Calu3 (cell line): Measurements from ENCODE around the gene MACF1. TPM values are rescaled to one million over a fixed set of nuclear protein-coding genes. Genes with fewer than 3 reads are reported as not detected.

Experiments
- BruUV-seq: library from RNA; stranded (reverse); fragments of 400-500 nt; replicated peaks from 2 replicates; lab custom pipeline; 2021; lab: Mats Ljungman, UMichigan
- CTCF ChIA-PET: fragments of 300-600 bp; sonication (Branson Sonifier 250); formaldehyde crosslinking; loops from one replicate; lab custom pipeline; 2022; ENCODE audit warnings: antibody characterized with exemption; lab: Charles Lee
- DNase-seq: peaks from one replicate; pipeline ENCODE4 v3.0.0; 2022
- H3K27ac Mint-ChIP-seq: one replicate; pipeline ENCODE4 v1.8.0; 2022; ENCODE audit warnings: mixed read lengths; ENCODE audit not compliant: unreplicated experiment
- H3K27me3 Mint-ChIP-seq: one replicate; pipeline ENCODE4 v1.8.0; 2022; ENCODE audit warnings: mixed read lengths; ENCODE audit not compliant: unreplicated experiment
- H3K36me3 Mint-ChIP-seq: one replicate; pipeline ENCODE4 v1.8.0; 2022; ENCODE audit warnings: mild to moderate bottlenecking, moderate library complexity, mixed read lengths; ENCODE audit not compliant: insufficient read depth, unreplicated experiment
- H3K4me1 Mint-ChIP-seq: one replicate; pipeline ENCODE4 v1.8.0; 2022; ENCODE audit warnings: mild to moderate bottlenecking, low read depth, mixed read lengths; ENCODE audit not compliant: unreplicated experiment
- H3K4me3 Mint-ChIP-seq: one replicate; pipeline ENCODE4 v1.8.0; 2022; ENCODE audit warnings: mild to moderate bottlenecking, low read depth, moderate library complexity, mixed read lengths; ENCODE audit not compliant: unreplicated experiment
- H3K9me3 Mint-ChIP-seq: one replicate; pipeline ENCODE4 v1.8.0; 2022; ENCODE audit warnings: low read depth, mixed read lengths; ENCODE audit not compliant: unreplicated experiment
- intact Hi-C: fragments of 100-400 bp; cut with micrococcal nuclease; formaldehyde crosslinking; loops from one replicate; pipeline ENCODE4 v1.10.0; 2022; ENCODE audit not compliant: unreplicated experiment
- total RNA-seq: library from RNA; stranded (reverse); gene quantifications from 2 replicates; pipeline ENCODE4 v1.2.3, GENCODE V29; 2022
- TF ChIP-seq, protein P1 (sequence below): fragments of 200-600 bp; IDR thresholded peaks from one replicate; pipeline ENCODE4 v1.8.0; 2022; ENCODE audit warnings: antibody characterized with exemption; ENCODE audit not compliant: unreplicated experiment

The MACF1 gene
- total RNA-seq, 1 experiment from 2014 or later: 705 TPM

DNA sequence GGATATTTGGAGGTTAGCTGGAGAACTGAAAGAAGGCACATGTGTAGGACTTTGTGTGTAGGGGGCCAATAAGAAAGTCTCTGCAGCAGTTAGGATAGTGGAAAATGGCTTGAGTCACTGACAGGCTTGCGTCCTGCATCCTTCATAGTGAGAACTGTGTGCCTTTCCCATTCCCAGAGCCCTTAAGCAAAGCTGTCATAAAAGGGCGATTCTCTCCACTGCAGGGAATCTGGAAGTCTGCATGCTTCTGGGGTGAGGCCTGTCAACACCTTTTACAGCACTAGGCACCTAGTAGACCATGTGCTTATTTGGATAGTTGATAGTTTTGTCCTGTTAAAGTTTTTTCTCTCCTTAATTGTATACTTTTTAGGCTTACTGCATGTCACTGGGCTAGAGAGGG lies 39.4 kb upstream of the MACF1 start:
- H3K27me3 Mint-ChIP-seq: no peaks in the 10 kb centered on the region
- no peak for DNase-seq
- peaks cover 56% of the 10 kb centered on the region for H3K4me1 Mint-ChIP-seq
- BruUV-seq: no TSS peak
- CTCF ChIA-PET: no interaction called here
- TF ChIP-seq, protein P1, sequence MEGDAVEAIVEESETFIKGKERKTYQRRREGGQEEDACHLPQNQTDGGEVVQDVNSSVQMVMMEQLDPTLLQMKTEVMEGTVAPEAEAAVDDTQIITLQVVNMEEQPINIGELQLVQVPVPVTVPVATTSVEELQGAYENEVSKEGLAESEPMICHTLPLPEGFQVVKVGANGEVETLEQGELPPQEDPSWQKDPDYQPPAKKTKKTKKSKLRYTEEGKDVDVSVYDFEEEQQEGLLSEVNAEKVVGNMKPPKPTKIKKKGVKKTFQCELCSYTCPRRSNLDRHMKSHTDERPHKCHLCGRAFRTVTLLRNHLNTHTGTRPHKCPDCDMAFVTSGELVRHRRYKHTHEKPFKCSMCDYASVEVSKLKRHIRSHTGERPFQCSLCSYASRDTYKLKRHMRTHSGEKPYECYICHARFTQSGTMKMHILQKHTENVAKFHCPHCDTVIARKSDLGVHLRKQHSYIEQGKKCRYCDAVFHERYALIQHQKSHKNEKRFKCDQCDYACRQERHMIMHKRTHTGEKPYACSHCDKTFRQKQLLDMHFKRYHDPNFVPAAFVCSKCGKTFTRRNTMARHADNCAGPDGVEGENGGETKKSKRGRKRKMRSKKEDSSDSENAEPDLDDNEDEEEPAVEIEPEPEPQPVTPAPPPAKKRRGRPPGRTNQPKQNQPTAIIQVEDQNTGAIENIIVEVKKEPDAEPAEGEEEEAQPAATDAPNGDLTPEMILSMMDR: no peak
- intact Hi-C loops: no loop called here
- peaks cover 4% of the 10 kb centered on the region for H3K36me3 Mint-ChIP-seq
- no peaks in the 10 kb centered on the region for H3K9me3 Mint-ChIP-seq
- H3K4me3 Mint-ChIP-seq: no peak overlapping the region
- H3K27ac Mint-ChIP-seq: no peak overlapping the region

DNA sequence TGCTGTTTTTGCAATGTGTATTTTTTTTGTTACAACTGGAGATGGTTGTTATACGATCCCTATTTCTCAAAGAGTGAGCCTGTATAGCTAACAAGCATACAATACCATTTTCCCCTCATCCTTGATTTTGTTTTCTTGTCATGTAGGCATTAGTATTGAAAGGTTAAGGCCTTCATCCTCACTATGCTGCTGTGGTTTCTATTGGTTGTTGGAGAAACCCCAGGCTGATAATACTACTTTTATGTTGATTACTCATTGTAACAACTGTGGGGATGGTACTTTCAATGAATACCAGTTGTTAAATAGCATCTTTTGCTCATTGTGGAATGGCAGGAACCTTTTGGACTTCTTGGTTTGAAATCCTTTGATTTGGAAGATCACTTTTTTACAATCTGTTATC lies 39.0 kb upstream of the MACF1 start:
- CTCF ChIA-PET: no interaction called here
- H3K27me3 Mint-ChIP-seq: no peaks in the 10 kb centered on the region
- DNase-seq: no peak
- H3K9me3 Mint-ChIP-seq: no peaks in the 10 kb centered on the region
- BruUV-seq: no TSS peak
- no peak overlapping the region for H3K27ac Mint-ChIP-seq
- no peak overlapping the region for H3K4me3 Mint-ChIP-seq
- peaks cover 56% of the 10 kb centered on the region for H3K4me1 Mint-ChIP-seq
- TF ChIP-seq, protein P1: no peak
- intact Hi-C loops: no loop called here
- H3K36me3 Mint-ChIP-seq: peaks cover 5% of the 10 kb centered on the region

DNA sequence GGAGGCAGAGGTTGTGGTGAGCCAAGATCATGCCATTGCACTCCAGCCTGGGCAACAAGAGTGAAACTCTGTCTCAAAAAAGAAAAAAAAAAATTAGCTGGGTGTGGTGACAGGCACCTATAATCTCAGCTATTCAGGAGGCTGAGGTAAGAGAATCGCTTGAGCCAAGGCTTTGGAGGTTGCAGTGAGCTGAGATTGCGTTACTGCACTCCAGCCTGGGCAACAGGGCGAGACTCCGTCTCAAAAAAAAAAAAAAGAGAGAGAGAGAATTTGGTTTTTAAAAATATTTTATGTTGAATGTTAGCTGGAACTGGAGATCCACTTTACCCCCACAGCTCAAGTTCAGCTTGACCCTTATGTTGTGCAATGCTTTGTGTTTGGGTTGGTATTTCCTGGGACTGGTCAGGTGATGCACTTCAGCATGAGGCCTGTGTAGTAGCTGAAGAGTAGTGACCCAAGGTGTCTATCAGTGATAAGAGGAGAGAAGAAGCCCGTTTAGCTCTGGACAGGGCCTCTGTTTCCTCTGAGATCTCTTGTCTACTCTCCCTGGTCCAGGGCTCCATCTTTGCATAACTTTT lies 36.8 kb upstream of the MACF1 start:
- intact Hi-C loops: no loop called here
- H3K36me3 Mint-ChIP-seq: peaks cover 5% of the 10 kb centered on the region
- no peak overlapping the region for H3K4me3 Mint-ChIP-seq
- no TSS peak for BruUV-seq
- H3K27ac Mint-ChIP-seq: peak overlapping the region; percentile 58
- TF ChIP-seq, protein P1: no peak
- peaks cover 51% of the 10 kb centered on the region for H3K4me1 Mint-ChIP-seq
- no peak for DNase-seq
- no peaks in the 10 kb centered on the region for H3K27me3 Mint-ChIP-seq
- no peaks in the 10 kb centered on the region for H3K9me3 Mint-ChIP-seq
- CTCF ChIA-PET: interaction anchor here (1.3 to 1.5 kb wide), 2 partner anchors 9 to 16 kb away, joined by 7 to 13 read pairs; no protein-coding TSS in a partner anchor

GRCh38 chr1:39168301-39169080 lies 36.0 kb upstream of the MACF1 start:
- Mint-ChIP-seq H3K4me1 (peaks cover 57% of the 10 kb centered on the region), H3K27me3 (no peaks in the 10 kb centered on the region), H3K27ac (peak overlapping the region; percentile 58), H3K4me3 (no peak overlapping the region), H3K9me3 (no peaks in the 10 kb centered on the region), H3K36me3 (peaks cover 5% of the 10 kb centered on the region)
- CTCF ChIA-PET: interaction anchor here (0.7 to 1.5 kb wide), 3 partner anchors 10 to 1651 kb away, joined by 4 to 13 read pairs (median 7); no protein-coding TSS in a partner anchor
- BruUV-seq: no TSS peak
- TF ChIP-seq, protein P1: no peak
- no peak for DNase-seq
- intact Hi-C loops: no loop called here
